Activated CD4-positive, CD25-positive, alpha-beta regulatory T cell treated with anti-CD3 and anti-CD28 coated beads, Interleukin-2, amount 50 U/mL, for 72 hours (primary cell): Measurements from ENCODE around the gene AFMID.
A peak's percentile ranks its signal among the peaks of the same experiment; 100 is the strongest.
"Not testable (repeated sequence)": the region's sequence is repeated elsewhere in the genome, so short reads cannot be mapped to it uniquely, and the experiment has no call there.

Experiments used
- DNase-seq: peaks from one replicate; pipeline ENCODE4 v3.0.0; 2021

The AFMID gene

GRCh38 chr17:78240012-78240655 lies 53.0 kb downstream of the AFMID start:
- no peak for DNase-seq

GRCh38 chr17:78240839-78241238 lies 53.7 kb downstream of the AFMID start:
- no peak for DNase-seq

- no peak for DNase-seq
Observed at GRCh38 chr17:78241277-78242023, 54.3 kb downstream of the AFMID start.

- no peak for DNase-seq
Observed at GRCh38 chr17:78242024-78242742, 55.0 kb downstream of the AFMID start.

GRCh38 chr17:78247304-78247703 lies 60.1 kb downstream of the AFMID start:
- no peak for DNase-seq

- DNase-seq: no peak
Observed at GRCh38 chr17:78248051-78248914, 61.1 kb downstream of the AFMID start.

- no peak for DNase-seq
Observed at GRCh38 chr17:78249074-78249817, 62.1 kb downstream of the AFMID start.

GRCh38 chr17:78249818-78250806 lies 63.0 kb downstream of the AFMID start:
- no peak for DNase-seq

GRCh38 chr17:78250891-78251772 lies 64.0 kb downstream of the AFMID start:
- DNase-seq: peak; percentile 89

GRCh38 chr17:78251773-78252103 lies 64.6 kb downstream of the AFMID start:
- no peak for DNase-seq

- no peak for DNase-seq
Observed at GRCh38 chr17:78252111-78252634, 65.0 kb downstream of the AFMID start.

- no peak for DNase-seq
Observed at GRCh38 chr17:78252701-78253635, 65.8 kb downstream of the AFMID start.

- DNase-seq: not testable (repeated sequence)
Observed at GRCh38 chr17:78253636-78253945, 66.4 kb downstream of the AFMID start.

GRCh38 chr17:78253946-78254672 lies 66.9 kb downstream of the AFMID start:
- peak; percentile 82 for DNase-seq

- DNase-seq: no peak
Observed at GRCh38 chr17:78255029-78255656, 68.0 kb downstream of the AFMID start.

- DNase-seq: no peak
Observed at GRCh38 chr17:78255953-78256706, 69.0 kb downstream of the AFMID start.
